GM21737 (cell line): ENCODE results near the gene DHX16.
"Not testable (repeated sequence)": the region's sequence is repeated elsewhere in the genome, so short reads cannot be mapped to it uniquely, and the experiment has no call there.

Experiments
- ATAC-seq: cut with Tn5 transposase; IDR thresholded peaks from one replicate; pipeline ENCODE4 v1.9.1; 2021; ENCODE audit warnings: mild to moderate bottlenecking, moderate library complexity; ENCODE audit not compliant: unreplicated experiment

The DHX16 gene

DNA sequence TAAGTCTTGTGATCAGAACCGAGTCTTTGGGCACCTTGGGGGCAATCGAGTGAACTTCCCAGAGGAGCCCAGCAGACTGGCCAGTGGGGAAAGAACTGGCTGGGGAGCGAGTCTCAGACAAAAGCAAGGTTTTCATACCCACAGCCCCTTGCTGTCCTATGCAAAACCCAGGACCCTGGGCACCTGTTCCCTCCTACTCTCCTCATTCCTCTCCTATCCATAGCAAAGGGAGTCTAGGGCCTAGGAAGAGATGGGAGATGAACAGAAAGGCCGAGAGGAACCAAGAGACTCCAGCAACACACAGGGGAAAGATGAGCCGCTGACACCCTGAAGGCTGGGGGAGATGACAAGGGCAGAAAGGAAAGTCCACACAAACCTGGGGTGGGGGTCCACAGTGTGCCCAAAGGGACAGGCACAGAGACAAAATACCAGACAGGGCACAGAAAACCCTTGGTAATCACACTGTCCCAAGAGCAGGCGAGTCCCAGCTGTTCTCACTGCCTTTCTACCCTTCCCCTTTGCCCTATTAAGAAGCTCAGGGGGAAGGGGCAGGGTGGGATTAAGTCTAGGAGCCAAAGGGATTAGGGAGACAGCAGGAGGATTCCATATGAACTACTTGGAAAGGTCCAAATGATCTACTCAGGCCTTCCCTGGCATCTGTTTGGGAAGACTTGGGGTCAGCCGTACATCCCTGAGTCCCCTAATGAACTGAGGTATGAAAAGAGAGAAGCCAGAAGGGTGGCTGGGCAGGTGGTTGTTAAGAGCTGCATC, 7.1 kb upstream of the DHX16 start:
- ATAC-seq: no peak

DNA sequence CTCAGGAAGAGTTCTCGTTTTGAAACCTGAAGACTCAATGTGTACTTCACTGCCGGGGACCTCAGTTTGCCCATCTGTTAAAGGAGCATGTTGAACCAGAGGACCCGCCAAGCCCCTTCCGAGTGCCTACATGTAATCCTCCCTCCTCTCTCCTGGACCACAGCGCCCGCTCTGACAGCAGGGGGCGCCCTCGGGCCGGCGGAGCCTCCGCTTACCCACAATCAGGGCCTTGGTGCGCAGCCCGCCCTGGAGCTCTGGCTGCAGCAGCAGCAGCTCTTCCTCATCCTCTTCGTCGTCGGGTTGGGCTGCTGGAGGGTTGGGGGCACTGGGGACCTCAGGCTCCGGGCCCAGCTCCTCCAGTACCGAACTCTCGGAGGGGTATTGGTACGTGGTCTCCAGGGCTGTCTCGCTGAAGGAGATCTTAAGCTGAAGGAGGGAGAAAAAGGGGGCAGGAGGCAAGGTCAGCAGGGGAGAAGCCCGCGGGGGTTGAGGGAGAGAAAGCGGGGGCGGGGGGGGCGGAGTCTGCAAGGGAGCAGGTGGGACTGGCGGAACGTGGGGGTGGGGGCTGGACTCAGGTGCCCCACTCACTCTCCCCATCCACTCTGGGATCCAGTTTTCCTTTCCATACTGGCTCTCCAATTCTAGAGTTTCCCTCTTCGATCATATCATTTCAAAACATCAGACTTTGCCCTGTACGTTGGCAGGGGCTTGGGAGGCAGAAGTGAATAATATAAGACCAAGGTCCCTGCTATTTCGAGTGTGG, 6.3 kb upstream of the DHX16 start:
- ATAC-seq: peak; percentile 40

DNA sequence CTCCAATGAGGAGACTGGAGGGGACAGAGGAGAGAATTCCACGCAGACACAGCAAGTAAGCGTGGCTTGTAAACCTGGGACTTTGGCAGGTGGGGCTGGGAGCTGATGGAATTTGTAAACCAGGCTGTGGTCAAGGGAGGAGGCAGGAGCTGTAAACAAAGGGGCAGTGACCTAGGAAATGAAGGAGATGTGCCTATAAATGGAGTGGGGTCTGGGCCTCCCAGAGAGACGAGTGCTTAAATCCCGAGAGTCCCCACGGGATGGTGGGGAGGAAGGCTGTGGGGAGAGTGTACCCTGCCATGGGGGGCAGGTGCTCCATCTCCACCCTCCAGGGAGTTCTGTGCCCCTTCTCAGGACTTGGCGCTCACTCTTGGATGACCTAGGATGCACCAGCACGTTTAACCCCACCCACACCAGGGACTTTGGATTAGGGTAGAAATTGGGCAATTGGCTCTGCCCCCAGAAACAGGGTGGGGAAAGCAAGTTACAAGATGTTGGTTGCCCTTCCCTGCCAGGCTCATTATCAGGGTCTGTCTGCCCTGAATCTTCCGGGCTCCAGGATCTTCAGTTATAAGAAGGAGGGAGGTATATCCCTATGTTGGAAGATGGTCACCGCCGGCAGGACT, 4.0 kb upstream of the DHX16 start:
- ATAC-seq: no peak

DNA sequence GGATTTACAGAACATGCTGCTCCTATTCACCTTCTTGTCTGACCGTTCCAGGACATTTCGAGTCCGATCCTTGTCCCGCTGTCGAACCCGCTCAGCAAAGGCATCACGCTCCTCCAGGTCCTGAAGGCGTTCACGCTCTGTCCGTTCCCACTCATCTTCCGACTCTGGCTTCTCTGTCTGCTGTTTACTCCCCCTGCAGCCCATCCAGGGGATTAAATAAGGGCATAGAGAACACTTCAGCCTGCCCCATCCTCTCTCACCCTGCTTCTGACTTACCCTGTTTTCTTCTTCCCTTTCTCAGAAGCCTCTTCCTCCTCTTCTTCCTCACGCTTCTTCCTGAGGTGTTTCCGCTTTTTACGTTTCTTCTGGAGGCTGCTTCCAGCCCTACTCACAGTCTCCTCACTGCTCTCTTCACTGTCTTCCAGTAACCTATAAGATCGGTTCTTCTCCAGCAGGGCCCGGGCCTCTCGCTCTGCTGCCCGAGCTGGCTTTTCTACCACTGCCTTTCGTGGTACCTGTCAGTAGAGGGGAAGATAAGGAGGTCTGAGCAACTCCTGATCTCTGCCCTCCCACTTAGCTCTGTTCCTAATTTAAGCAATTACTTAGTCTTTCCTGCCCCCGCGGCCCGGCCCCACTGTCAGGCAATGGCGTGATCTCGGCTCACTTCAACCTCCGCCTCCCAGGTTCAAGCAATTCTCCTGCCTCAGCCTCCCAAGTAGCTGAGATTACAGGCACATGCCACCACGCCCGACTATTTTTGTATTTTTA, 1.9 kb downstream of the DHX16 start:
- ATAC-seq: no peak

- ATAC-seq: not testable (repeated sequence)
These were observed 6.5 kb downstream of the DHX16 start for GRCh38 chr6:30666300-30666699.

- ATAC-seq: no peak
These were observed 7.6 kb downstream of the DHX16 start for GRCh38 chr6:30664994-30665767.

- ATAC-seq: not testable (repeated sequence)
These were observed 14.9 kb downstream of the DHX16 start for GRCh38 chr6:30657922-30658321.

- ATAC-seq: no peak
These were observed 15.4 kb downstream of the DHX16 start for GRCh38 chr6:30657454-30657853.

- no peak for ATAC-seq
These were observed 16.3 kb downstream of the DHX16 start for GRCh38 chr6:30656513-30656912.

DNA sequence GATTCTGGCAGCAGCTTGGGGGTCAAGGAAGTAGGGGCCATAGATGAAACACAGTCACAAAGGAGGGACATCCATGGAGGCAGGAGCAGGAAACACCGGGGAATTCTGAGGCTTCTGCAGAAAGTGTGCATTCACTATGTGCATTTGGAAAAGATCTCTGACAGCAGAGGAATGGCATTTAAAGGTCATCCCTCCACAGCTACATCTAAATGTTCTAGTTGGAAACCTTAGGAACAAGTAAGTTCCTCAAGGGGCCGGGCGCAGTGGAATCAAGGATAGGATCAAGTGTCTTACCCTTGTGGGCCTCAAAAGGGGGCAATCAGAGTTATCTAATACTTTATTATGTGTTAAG, 17.1 kb downstream of the DHX16 start:
- ATAC-seq: no peak

- no peak for ATAC-seq
These were observed 17.7 kb downstream of the DHX16 start for GRCh38 chr6:30654798-30655742.

DNA sequence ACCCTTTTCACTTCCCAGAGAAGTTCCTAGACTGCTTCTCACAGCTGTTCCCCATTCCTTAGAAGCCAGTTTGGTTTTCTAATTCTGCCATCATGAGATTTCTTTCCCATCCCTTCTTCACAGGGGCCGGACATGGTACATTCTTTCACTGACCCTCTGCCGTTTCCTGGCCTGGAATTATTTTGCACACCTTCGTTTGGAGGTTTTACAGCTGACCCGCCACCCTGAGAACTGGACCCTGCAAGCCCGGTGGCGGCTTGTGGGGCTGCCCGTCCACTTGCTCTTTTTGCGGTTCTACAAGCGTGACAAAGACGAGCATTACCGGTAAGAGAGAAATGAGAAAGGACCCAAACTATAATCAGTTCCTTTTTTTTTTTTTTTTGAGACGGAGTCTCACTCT, 21.7 kb downstream of the DHX16 start:
- ATAC-seq: no peak

- ATAC-seq: peak; percentile 57
These were observed 25.3 kb downstream of the DHX16 start for GRCh38 chr6:30647242-30648116.

DNA sequence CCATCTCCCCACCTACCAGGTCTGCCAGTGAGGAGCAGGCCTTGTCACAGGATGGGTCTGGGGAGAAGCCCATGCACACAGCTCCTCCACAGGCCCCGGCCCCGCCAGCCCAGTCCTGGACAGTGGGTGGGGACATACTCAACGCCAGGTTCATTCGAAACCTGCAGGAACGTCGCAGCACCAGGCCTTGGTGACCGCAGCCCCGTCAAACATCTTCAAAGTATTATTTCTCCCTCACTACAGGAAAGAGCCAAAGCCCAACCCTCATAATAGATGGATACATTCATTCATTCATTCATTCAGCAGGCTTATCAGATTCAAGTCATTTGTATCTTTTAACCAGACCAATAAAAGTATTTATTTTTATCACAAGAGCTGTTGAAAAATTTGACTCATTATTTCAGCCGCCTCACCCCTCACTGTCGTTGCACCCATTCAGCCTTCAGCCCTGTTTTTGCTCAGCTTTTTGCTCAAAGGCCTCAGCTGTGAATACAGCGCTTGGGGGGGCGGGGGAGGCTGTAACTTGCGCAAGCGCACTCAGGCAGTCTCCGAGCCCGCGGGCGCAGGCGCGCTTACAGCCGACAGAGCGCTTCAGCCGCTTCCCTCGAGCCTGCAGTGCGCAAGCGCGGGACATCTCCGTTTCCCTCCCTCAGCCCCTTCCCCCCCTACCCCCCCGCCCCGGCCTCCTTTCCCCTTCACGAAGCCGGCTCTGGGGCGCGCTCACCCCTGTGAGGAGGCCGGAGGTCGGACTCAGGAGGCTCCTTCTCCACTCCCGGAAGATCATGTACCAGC, 26.2 kb downstream of the DHX16 start, which contains the start of gene C6orf136:
Gene C6orf136 (plus strand): TSS at position 684 of the 792 bp plus-strand sequence. CDS start 99 bp downstream, at position 783.
- ATAC-seq: peak; percentile 41

- no peak for ATAC-seq
These were observed 26.8 kb downstream of the DHX16 start for GRCh38 chr6:30645989-30646388.

DNA sequence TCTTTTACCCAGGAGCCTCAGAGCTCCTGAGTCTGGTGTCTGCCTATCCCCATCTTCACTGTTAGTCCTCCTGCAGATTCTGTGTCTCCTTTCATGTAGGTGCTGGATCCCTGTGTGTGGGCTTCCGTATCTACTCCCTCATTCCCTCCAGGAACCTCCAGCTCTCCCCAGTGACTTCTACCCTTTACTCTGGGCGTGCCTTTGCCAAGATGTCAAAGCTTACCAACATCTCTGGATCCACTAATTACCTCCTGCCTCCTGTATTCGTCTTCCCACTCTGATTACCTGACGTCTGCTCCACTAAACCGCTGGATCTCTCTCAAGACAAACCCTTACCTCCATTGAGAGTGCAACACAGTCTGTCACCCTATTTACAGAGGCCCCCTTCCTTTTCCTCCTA, 28.0 kb downstream of the DHX16 start:
- no peak for ATAC-seq

GRCh38 chr6:30643656-30644055, 29.1 kb downstream of the DHX16 start:
- no peak for ATAC-seq
